DMS 273 (cell line): Measurements from ENCODE around the gene CAMK2B.

ENCODE experiments used
- DNase-seq: peaks from one replicate; lab custom pipeline; 2025; ENCODE audit not compliant: unreplicated experiment; lab: John Stamatoyannopoulos, UW

Gene CAMK2B

GRCh38 chr7:44330331-44330730, 4.9 kb upstream of the CAMK2B start:
- no peak for DNase-seq

GRCh38 chr7:44329888-44330287, 4.5 kb upstream of the CAMK2B start:
- DNase-seq: no peak

DNA sequence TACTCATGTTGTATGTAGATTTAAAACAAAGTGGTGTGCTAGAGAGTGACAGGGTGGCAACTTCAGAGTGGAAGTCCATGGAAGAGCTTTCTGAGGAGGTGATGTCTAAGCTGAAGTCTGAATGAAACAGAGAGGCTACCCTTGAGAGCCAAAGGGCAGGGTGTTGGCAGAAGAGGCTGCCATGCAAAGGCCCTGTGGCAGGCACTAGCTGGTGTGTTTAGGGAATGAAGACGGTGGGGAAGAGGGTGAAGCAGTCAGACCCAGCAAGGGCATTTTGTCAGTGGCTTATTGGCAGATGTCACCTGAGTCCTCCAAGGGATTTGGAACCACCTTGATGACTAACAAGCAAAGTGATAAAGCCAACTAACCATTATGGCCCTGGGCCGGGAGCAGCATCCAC, 3.7 kb upstream of the CAMK2B start:
- DNase-seq: no peak

DNA sequence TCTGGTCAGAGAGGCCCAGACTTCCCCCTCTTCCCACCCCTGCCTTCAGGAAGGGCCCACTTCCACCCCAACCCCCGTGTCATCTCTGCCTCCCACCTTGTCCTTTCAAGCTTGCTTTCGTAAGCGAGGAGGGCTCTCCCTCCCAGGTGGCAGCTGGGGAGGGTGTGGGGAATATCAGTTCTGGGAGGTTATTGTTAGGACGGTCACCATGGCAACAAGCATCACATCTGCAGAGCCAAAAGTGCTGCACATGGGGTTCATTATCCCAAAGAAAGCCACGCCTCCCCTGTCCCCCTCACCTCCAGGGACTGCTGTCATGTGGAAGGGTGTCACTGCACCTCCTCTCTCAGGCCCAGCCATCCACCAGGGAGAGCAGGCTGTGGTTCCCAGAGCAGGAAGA, 2.6 kb upstream of the CAMK2B start:
- DNase-seq: peak; percentile 68

GRCh38 chr7:44326261-44327125, 1.1 kb upstream of the CAMK2B start:
- DNase-seq: no peak

DNA sequence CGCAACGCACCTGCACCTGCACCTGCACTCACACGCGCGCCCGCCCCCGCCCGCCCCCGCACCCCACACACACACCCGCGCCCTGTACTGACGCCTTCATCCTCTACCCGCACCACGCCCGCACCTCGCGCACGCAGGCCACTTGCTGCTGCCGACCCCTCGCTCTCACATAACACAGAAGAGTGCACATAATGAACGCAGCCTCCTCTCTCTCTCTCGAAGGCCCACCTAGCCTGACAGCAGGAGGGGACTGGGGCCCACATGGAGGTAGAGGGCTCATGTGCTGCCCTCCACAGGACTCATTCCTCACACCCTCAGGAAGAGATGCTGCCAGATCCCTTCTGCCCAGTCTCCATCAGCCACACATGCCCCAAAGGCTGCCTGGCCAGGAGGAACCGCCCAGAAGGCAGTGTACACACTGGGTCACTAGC, 432 bp upstream of the CAMK2B start:
- DNase-seq: peak; percentile 85

GRCh38 chr7:44324481-44325200, 753 bp downstream of the CAMK2B start:
- DNase-seq: peak; percentile 71

GRCh38 chr7:44324204-44324480, 1.3 kb downstream of the CAMK2B start:
- DNase-seq: peak; percentile 34

DNA sequence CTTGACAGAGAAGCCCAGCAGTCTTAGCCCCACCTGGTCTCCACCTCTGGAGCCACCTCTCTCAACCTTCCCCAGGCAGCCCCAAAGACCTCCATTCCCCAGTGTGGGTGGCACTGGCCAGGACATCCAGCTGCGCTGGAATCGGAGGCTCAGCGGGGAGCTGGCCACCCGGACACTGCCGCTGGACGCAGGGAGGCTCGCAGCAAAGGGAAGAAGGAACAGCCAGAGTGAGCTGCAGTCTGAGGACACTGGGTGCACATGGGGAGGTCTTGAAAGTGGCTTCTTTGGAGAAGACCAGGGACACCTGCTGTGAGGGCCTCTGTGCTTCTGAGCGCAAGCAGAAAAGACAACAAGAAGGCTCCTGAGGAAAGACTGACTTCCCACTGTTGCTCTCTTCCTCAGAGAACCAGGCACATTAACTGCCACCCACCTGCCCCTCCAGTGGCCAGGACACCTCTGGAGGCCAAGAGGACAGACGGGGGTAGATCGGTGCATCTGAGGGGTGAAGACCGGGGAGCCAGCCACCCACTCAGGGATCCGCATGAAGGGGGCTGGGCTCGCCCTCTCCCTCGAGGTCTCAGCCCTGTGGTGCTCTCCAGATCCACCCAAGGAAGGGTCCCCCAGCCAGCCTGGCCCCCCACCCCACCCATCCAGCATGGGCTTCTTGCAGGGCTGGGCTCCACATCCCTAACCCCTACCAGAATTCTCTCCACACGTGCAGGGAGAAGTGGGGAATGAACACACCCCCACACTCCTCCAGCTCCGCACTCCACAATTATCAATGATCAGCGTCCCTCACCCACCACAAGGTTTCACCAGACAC, 1.8 kb downstream of the CAMK2B start:
- DNase-seq: no peak

GRCh38 chr7:44322631-44323363, 2.6 kb downstream of the CAMK2B start:
- DNase-seq: no peak

DNA sequence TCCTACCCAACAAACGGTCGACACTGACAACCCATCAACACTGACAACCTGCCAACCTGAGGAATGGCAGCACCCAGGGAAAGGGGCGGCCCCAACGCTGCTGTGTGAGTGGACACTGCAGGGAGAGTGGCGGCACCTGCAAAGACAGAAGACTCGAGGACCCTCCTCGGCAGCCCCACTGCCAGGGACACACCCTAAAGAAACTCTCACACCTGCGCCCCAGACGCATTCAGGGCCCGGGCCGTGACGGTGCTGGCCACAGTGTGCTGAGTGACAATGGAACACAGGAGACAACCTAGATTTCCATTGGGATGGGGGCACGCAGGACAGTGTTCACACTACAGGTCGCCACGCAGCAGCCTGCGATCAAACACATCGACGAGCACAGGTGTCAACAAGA, 3.6 kb downstream of the CAMK2B start:
- DNase-seq: no peak

DNA sequence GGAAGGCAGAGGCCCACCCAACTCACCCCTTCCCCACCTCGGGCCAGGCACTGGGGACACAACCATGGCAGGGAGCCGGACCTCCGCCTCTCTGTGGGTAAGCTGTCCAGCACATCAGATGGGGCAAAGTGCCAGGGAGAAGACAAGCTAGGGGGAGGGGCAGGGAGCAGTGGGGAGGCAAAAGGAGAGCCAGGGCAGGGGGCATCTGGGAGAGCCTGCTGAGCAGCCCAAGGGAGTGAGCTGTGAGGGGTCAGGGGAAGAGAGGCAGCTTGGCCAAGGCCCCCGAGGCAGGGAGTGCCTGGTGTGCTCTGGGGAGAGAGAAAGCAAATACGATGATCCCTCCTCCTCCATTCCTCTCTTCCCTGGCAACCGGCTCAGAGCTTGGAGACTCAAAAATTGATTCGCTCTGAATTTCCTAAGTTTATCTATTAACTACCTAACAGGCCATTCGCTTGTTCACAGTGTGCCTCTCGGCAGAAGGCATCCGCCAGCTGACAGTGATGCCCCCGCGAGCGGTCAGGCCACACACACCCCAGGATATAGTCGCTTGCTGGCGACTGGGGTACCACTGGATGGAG, 4.5 kb downstream of the CAMK2B start:
- DNase-seq: peak; percentile 59

- no peak for DNase-seq
Observed at GRCh38 chr7:44320141-44320540, 5.3 kb downstream of the CAMK2B start.

GRCh38 chr7:44318332-44318731, 7.1 kb downstream of the CAMK2B start:
- no peak for DNase-seq

GRCh38 chr7:44315301-44315903, 10.0 kb downstream of the CAMK2B start:
- DNase-seq: no peak

GRCh38 chr7:44313621-44314031, 11.8 kb downstream of the CAMK2B start:
- DNase-seq: no peak

GRCh38 chr7:44313016-44313415, 12.4 kb downstream of the CAMK2B start:
- DNase-seq: no peak

- DNase-seq: no peak
Observed at GRCh38 chr7:44311561-44312495, 13.6 kb downstream of the CAMK2B start.

- no peak for DNase-seq
Observed at GRCh38 chr7:44310221-44310848, 15.1 kb downstream of the CAMK2B start.
